ENCODE data around the gene DOCK4.

The DOCK4 gene

GRCh38 chr7:111821046-111821445 lies 385.2 kb downstream of the DOCK4 start:
- no peak overlapping the region for H3K27ac ChIP-seq
- no peak for TF ChIP-seq ZFX (IDR thresholded peaks at IDR 0.05)
- no peak for TF ChIP-seq CTCF (conservative IDR thresholded peaks at IDR 0.05)

- no peak overlapping the region for H3K27ac ChIP-seq
- TF ChIP-seq CTCF (conservative IDR thresholded peaks at IDR 0.05) (no peak), ZFX (IDR thresholded peaks at IDR 0.05) (no peak)
Observed at GRCh38 chr7:111820621-111821020, 385.6 kb downstream of the DOCK4 start.

DNA sequence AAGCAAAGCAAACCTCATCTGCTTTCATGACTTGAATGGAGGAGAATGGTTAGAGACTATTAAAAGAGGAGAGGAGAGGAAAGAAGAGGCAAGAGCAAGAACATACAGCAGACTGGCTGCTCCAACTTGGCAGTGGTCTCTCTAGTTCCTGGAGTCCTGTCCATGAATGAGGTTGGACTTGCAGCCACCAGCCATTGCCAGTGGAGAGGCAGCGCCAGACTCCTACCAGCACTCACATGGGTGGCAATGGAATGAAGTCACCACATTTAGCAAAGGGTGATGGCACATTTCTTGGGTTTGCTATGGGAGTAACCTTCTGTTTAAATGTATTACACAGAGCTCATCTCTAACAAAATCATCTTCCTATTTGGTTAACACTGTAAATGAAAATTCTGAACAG lies 386.1 kb downstream of the DOCK4 start:
- TF ChIP-seq ZFX (IDR thresholded peaks at IDR 0.05) (no peak), CTCF (conservative IDR thresholded peaks at IDR 0.05) (no peak)
- no peak overlapping the region for H3K27ac ChIP-seq

DNA sequence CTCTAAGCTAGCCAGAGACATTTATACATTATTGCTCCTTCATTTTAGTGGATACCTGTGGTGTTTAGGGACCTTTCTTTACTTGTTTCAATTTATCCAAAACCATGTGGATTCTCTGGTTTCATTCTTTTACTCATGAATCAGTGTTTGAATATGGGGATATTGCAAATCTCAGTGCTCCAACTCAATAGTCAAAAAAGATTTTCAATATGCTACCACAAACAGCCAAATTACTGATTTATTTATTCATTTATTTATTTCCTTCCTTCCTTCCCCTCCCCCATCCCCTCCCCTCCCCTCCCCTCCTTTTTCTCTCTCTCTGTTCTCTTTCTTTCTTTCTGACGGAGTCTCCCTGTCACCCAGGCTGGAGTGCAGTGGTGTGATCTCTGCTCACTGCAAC lies 390.8 kb downstream of the DOCK4 start:
- no peak for TF ChIP-seq ZFX (IDR thresholded peaks at IDR 0.05)
- no peak for TF ChIP-seq CTCF (conservative IDR thresholded peaks at IDR 0.05)
- H3K27ac ChIP-seq, result no peak overlapping the region

DNA sequence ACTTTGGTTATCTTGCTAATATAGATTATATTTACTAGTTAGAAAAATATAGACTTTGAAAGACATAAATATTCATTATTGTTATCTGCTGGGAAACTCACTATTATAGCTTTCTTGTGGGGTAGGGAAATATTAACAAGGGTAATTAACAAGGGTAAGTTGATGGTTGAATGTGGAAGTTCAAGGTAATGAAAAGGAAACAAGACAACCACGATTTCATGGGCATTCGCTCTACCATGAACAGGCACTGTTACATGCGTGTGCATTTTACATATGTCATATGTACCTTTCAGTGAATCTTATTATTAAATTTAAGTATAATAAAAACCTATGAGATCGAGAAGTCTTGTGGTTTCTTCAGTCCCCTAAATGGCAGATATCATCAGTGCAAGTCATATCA lies 392.9 kb downstream of the DOCK4 start:
- TF ChIP-seq ZFX (IDR thresholded peaks at IDR 0.05) (no peak), CTCF (conservative IDR thresholded peaks at IDR 0.05) (no peak)

DNA sequence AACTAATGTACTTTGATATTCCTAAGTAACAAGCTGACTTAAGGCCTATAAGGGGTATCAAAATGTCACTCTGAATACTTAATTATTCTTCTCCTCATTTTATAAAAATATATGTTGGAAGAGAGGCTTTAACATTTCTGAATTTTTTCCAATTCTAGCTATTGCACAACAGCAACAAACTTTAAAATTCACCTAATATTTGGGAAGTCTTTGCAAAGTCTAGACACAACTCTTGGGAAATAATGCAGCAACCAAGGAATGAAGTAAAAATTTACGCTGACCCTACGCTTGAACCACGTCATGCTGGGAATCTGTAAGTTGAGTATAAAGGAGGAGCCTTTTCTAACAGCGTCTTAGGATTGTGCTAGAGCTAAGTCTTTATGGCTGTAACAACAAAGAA lies 400.0 kb downstream of the DOCK4 start:
- H3K27ac ChIP-seq, result no peak overlapping the region
- TF ChIP-seq ZFX (IDR thresholded peaks at IDR 0.05) (no peak), CTCF (conservative IDR thresholded peaks at IDR 0.05) (no peak)

More for the DNA sequence above, 392.9 kb downstream of the DOCK4 start:
- no peak overlapping the region for H3K27ac ChIP-seq

DNA sequence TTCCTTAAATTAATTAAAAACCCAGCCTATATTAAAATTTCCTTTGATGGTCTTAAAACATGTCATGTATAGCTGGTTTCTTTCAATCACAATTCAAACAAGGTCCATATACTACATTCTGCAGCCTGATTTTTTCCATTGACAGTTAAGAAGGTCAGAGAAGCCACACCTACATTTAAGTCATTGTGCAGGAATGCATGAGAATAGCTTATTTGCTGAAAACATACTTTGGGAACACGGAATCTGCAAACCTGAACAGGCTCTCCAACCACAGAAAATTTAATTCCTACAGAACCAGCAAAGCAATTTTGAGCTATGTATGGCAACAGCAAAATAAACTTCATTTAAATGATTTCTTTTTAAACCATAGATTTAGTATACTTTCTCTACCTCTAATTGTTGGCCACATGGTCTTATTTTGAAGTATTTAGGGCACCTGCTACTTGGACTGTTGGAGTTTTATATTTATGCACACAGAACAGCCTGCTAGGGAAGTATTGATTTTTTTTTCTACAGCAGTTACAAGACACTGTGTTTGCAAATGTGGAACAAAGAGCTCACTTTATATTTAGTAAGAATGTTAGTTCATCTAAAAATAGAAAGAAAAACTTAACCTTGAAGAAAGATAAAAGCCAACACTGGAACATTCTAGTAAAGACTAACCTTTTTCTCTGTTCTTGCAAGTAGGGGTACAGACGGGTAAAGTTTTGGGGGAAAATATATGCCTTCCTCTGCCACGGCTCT lies 403.0 kb downstream of the DOCK4 start:
- TF ChIP-seq CTCF (conservative IDR thresholded peaks at IDR 0.05) (no peak; the same call in 1 of the 2 replicates), ZFX (IDR thresholded peaks at IDR 0.05) (no peak)
- no peak overlapping the region for H3K27ac ChIP-seq

Data from C4-2B (cell line).